Osteocyte (in vitro differentiated cells): ENCODE measurements around the gene ERFL. TPM values are rescaled to one million over a fixed set of nuclear protein-coding genes. Genes with fewer than 3 reads are reported as not detected.
A peak's percentile ranks its signal among the peaks of the same experiment; 100 is the strongest.

Experiments
- DNase-seq: peaks from one replicate; pipeline ENCODE4 v3.0.0; 2021; ENCODE audit warnings: mixed read lengths; ENCODE audit not compliant: unreplicated experiment; ENCODE audit errors: extremely low spot score
- H3K27ac Mint-ChIP-seq: one replicate; pipeline ENCODE4 v1.8.0; 2021; ENCODE audit warnings: mild to moderate bottlenecking, mixed read lengths; ENCODE audit not compliant: unreplicated experiment
- H3K27me3 Mint-ChIP-seq: one replicate; pipeline ENCODE4 v1.8.0; 2021; ENCODE audit warnings: mixed read lengths; ENCODE audit not compliant: unreplicated experiment
- H3K36me3 Mint-ChIP-seq: one replicate; pipeline ENCODE4 v1.8.0; 2021; ENCODE audit warnings: mixed read lengths; ENCODE audit not compliant: unreplicated experiment
- H3K4me1 Mint-ChIP-seq: one replicate; pipeline ENCODE4 v1.8.0; 2021; ENCODE audit warnings: mixed read lengths; ENCODE audit not compliant: unreplicated experiment
- H3K4me3 Mint-ChIP-seq: one replicate; pipeline ENCODE4 v1.8.0; 2021; ENCODE audit warnings: mild to moderate bottlenecking, moderate library complexity, mixed read lengths; ENCODE audit not compliant: unreplicated experiment
- H3K9me3 Mint-ChIP-seq: one replicate; pipeline ENCODE4 v1.8.0; 2021; ENCODE audit warnings: mixed read lengths; ENCODE audit not compliant: unreplicated experiment
- CTCF ChIP-seq: fragments of 200-600 bp; sonication (generic); IDR thresholded peaks from 2 replicates; pipeline ENCODE4 v1.5.0; 2021; ENCODE audit warnings: antibody characterized with exemption, mild to moderate bottlenecking, moderate library complexity
- total RNA-seq: library from RNA; stranded (reverse); gene quantifications from 2 replicates; pipeline ENCODE4 v1.2.1, GENCODE V29; 2021

ERFL gene
- total RNA-seq, 1 donor from 2014 or later, result 0.38 TPM

DNA sequence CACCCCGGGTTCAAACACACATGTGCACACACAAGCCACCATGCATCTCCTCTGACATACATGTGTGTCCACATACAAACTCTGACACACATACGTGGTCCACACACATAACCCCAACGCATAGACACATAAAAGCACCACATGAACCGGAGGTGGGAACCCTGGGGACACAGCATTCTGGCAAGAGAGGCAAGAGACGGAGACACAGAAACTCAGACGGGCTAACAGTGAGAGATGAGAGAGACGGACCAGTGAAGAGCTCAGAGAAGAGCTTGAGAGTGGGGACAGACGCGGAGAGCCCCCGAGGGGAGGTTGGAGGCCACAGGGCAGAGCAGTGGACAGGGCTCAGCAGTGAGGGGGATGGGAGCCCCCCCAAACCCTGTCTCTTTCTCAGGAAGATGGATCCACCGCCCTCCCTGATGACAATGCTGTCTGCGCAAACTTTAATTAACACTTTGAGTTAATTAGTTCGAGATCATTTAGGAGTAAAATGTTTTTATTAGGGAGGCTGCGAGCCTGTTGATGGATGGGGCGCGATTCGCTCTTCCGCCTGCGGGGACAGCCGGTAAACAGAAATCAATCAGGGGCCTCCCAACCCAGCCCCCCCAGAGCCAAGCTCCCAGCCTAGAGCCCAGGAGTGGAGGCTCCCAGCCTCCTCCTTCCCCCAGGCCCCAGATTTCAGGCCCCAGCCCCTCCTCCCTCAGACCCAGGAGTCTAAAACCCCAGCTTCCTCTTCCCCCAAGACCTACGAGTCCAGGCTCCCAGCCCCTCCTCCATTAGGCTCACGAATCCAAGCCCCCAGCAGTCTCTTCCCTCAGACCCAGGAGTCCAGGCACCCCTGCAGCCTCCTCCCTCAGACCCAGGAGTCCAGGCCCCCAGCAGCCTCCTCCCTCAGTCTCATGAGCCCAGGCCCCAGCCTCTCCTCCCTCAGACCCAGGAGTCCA lies 9.5 kb upstream of the ERFL start:
- H3K4me3 Mint-ChIP-seq, result no peak overlapping the region
- H3K4me1 Mint-ChIP-seq, result no peaks in the 10 kb centered on the region
- H3K27ac Mint-ChIP-seq, result no peak overlapping the region
- TF ChIP-seq CTCF, result no peak
- no peaks in the 10 kb centered on the region for H3K9me3 Mint-ChIP-seq
- H3K36me3 Mint-ChIP-seq, result no peaks in the 10 kb centered on the region
- peaks cover 29% of the 10 kb centered on the region for H3K27me3 Mint-ChIP-seq
- no peak for DNase-seq

- DNase-seq, result no peak
- no peak overlapping the region for H3K4me3 Mint-ChIP-seq
- no peaks in the 10 kb centered on the region for H3K9me3 Mint-ChIP-seq
- H3K27me3 Mint-ChIP-seq, result peaks cover 34% of the 10 kb centered on the region
- H3K4me1 Mint-ChIP-seq, result peaks cover 2% of the 10 kb centered on the region
- peak overlapping the region; percentile 16 for H3K27ac Mint-ChIP-seq
- TF ChIP-seq CTCF, result no peak
- no peaks in the 10 kb centered on the region for H3K36me3 Mint-ChIP-seq
These were observed 8.7 kb upstream of the ERFL start for GRCh38 chr19:41936961-41937360.

GRCh38 chr19:41936416-41936850 lies 8.2 kb upstream of the ERFL start:
- H3K27ac Mint-ChIP-seq, result peak overlapping the region; percentile 16
- no peak for DNase-seq
- TF ChIP-seq CTCF, result no peak
- H3K4me3 Mint-ChIP-seq, result no peak overlapping the region
- no peaks in the 10 kb centered on the region for H3K9me3 Mint-ChIP-seq
- peaks cover 2% of the 10 kb centered on the region for H3K4me1 Mint-ChIP-seq
- no peaks in the 10 kb centered on the region for H3K36me3 Mint-ChIP-seq
- peaks cover 39% of the 10 kb centered on the region for H3K27me3 Mint-ChIP-seq

- Mint-ChIP-seq H3K4me1 (peaks cover 6% of the 10 kb centered on the region), H3K27me3 (peaks cover 44% of the 10 kb centered on the region), H3K36me3 (no peaks in the 10 kb centered on the region), H3K9me3 (no peaks in the 10 kb centered on the region), H3K27ac (no peak overlapping the region), H3K4me3 (no peak overlapping the region)
- TF ChIP-seq CTCF, result no peak
- DNase-seq, result no peak
These were observed 7.6 kb upstream of the ERFL start for GRCh38 chr19:41935760-41936415.

DNA sequence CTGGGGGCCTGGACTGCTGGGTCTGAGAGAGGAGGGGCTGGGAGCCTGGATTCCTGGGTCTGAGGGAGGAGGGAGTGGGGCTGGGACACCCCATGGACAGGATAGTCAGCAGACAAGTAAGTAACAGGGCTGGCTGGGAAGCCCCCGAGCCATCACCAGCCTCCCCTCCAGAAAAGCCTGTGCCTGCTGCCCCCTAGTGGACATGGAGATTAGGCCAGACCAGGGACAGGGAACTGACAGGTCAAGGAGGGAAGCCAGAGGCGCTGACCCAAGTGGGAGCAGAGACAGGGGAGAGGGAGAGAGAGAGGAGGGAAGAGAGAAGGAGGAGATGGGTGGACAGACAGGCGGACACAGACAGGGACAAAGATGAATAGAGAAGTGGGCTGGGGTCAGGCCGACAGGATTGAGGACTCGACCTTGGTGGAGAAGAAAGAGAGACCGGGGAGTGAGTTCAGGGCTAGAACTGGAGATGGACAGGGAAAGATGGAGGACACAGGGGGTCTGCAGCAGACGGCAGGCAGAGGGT lies 6.7 kb upstream of the ERFL start:
- Mint-ChIP-seq H3K27ac (no peak overlapping the region), H3K4me1 (peaks cover 6% of the 10 kb centered on the region), H3K27me3 (peaks cover 54% of the 10 kb centered on the region), H3K36me3 (no peaks in the 10 kb centered on the region), H3K4me3 (no peak overlapping the region), H3K9me3 (no peaks in the 10 kb centered on the region)
- DNase-seq, result peak; percentile 92
- TF ChIP-seq CTCF, result peak; percentile 89
